ENCODE data around the gene COX18. TPM values are rescaled to one million over a fixed set of nuclear protein-coding genes. Genes with fewer than 3 reads are reported as not detected.

The COX18 gene
- total and polyA plus RNA-seq, 2 of the 4 experiments (the other 2 are of a cell fraction) = 8.0 to 22.0 TPM

GRCh38 chr4:73028621-73029020, 40.9 kb downstream of the COX18 start:
- H4K5ac ChIP-seq (ENCODE audit: low read depth, low read length) = no peak overlapping the region
- intact Hi-C loops (cut with micrococcal nuclease) (loop anchor here (10.0 kb wide), 1 partner anchor 704 kb away; no protein-coding TSS in a partner anchor), in situ Hi-C loops (cut with MboI; ENCODE audit: low sequenced_read_pairs) (loop anchor here (25.0 kb wide), 1 partner anchor 716 kb away; no protein-coding TSS in a partner anchor), dilution Hi-C loops (cut with HindIII; ENCODE audit: low sequenced_read_pairs, unreplicated experiment) (no loop called here)
- no peak overlapping the region for H2BK5ac ChIP-seq (ENCODE audit: low read depth, low read length, poor library complexity, severe bottlenecking)
- H3K27me3 ChIP-seq (ENCODE audit: control insufficient read depth, insufficient read depth, low read length) = peaks cover 2% of the 10 kb centered on the region
- DNase-seq = no peak
- no peak overlapping the region for H2AK9ac ChIP-seq (replicated peaks; ENCODE audit: low read depth, low read length, poor library complexity)
- H4K8ac ChIP-seq (ENCODE audit: low read depth in 2 of 2, low read length in 2 of 2) = no peak overlapping the region
- H4K20me1 ChIP-seq (ENCODE audit: insufficient read depth, low read length) = no peaks in the 10 kb centered on the region
- no peak overlapping the region for H3K4me3 ChIP-seq (ENCODE audit: insufficient read depth, low read depth, low read length)
- POLR2A ChIA-PET (ENCODE audit: unreplicated experiment) = no interaction called here
- no peaks in the 10 kb centered on the region for H3K9me1 ChIP-seq (ENCODE audit: insufficient read depth, low read length)
- no peak overlapping the region for H2BK20ac ChIP-seq (ENCODE audit: low read depth, low read length)
- no peak overlapping the region for H3K4me2 ChIP-seq (ENCODE audit: low read depth, low read length)
- H3K9me3 ChIP-seq (ENCODE audit: control insufficient read depth, insufficient read depth, low read length) = no peaks in the 10 kb centered on the region; the same call in 1 of the 2 replicates
- H3K23ac ChIP-seq (ENCODE audit: low read depth, low read length) = no peak overlapping the region
- no peak overlapping the region for H3K9ac ChIP-seq (ENCODE audit: low read depth, low read length)
- H3K4me1 ChIP-seq (ENCODE audit: control insufficient read depth, insufficient read depth, low read length) = no peaks in the 10 kb centered on the region
- no peak overlapping the region for H3K56ac ChIP-seq (ENCODE audit: extremely low read depth, insufficient read depth, low read length)
- no peak overlapping the region for H2AFZ ChIP-seq (replicated peaks; ENCODE audit: low read length, poor library complexity)
- no peak overlapping the region for H3K27ac ChIP-seq (ENCODE audit: insufficient read depth, low read length)
- CTCF ChIA-PET = interaction anchor here (0.7 kb wide), 1 partner anchor 432 kb away, joined by 3 read pairs; no protein-coding TSS in a partner anchor
- no peaks in the 10 kb centered on the region for H3K36me3 ChIP-seq (ENCODE audit: control insufficient read depth, insufficient read depth, low read length)
- H2BK15ac ChIP-seq (ENCODE audit: low read depth, low read length) = no peak overlapping the region
- H3K4ac ChIP-seq (ENCODE audit: low read depth, low read length) = no peak overlapping the region
- no peak overlapping the region for H2BK120ac ChIP-seq (ENCODE audit: low read depth, low read length)
- no peak overlapping the region for H2AK5ac ChIP-seq (ENCODE audit: low read depth, low read length)
- no CpG with 5 or more reads among the region's 5 CpGs for WGBS, 2 experiments (ENCODE audit: extremely low coverage in 2 of 2, insufficient read length in 1 of 2)
- TF ChIP-seq ELK1 (IDR thresholded peaks at IDR 0.05; ENCODE audit: borderline replicate concordance, low read depth, low read length) (no peak), FOS (IDR thresholded peaks at IDR 0.05; ENCODE audit: low read depth, low read length) (no peak), RCOR1 (IDR thresholded peaks at IDR 0.05; ENCODE audit: insufficient replicate concordance, low read length) (no peak), USF2 (IDR thresholded peaks at IDR 0.05; ENCODE audit: low read depth, low read length) (no peak), CTCF (conservative IDR thresholded peaks at IDR 0.05; ENCODE audit: low read depth, low read length) (no peak), POLR2A (IDR thresholded peaks at IDR 0.05; ENCODE audit: low read depth, low read length) (no peak), RAD21 (IDR thresholded peaks at IDR 0.05; ENCODE audit: low read length) (no peak), RFX5 (IDR thresholded peaks at IDR 0.05; ENCODE audit: low read depth, low read length) (no peak), MXI1 (IDR thresholded peaks at IDR 0.05; ENCODE audit: borderline replicate concordance, low read depth, low read length) (no peak), MAZ (IDR thresholded peaks at IDR 0.05; ENCODE audit: borderline replicate concordance, low read depth, low read length) (no peak)
- BruUV-seq (replicated peaks) = no TSS peak
- H3K18ac ChIP-seq (ENCODE audit: low read depth, low read length) = no peak overlapping the region
- no peaks in the 10 kb centered on the region for H3K79me1 ChIP-seq (ENCODE audit: low read depth in 1 of 2, low read length in 2 of 2)
- H3K14ac ChIP-seq (replicated peaks; ENCODE audit: low read depth, low read length) = no peak overlapping the region
- no peak overlapping the region for H4K91ac ChIP-seq (ENCODE audit: insufficient read depth, low read depth, low read length)
- no peak for ATAC-seq (ENCODE audit: low read depth)
